OCI-LY3 (cell line): ENCODE results near the gene KIF6.

ENCODE experiments used
- H2AFZ ChIP-seq: fragments of 200-600, 300-600 bp; shearing (Covaris generic); 2 replicates; pipeline ENCODE4 v1.6.0; 2014; ENCODE audit warnings: antibody characterized with exemption, low read depth, low read length
- H3K27ac ChIP-seq: fragments of 200-600, 300-600 bp; sonication (generic); 2 replicates; pipeline ENCODE4 v1.5.1; 2014; ENCODE audit warnings: mild to moderate bottlenecking, low read length, moderate library complexity, mixed read lengths
- H3K27me3 ChIP-seq: fragments of 200-600, 300-600 bp; sonication (generic); 2 replicates; pipeline ENCODE4 v1.6.1; 2014; ENCODE audit warnings: low read depth, low read length, mixed read lengths
- H3K36me3 ChIP-seq: fragments of 200-600, 300-600 bp; sonication (generic); replicated peaks from 2 replicates; pipeline ENCODE3; 2014; ENCODE audit warnings: low read depth, low read length, mixed read lengths
- H3K4me1 ChIP-seq: fragments of 300-600, 200-600 bp; sonication (generic); 2 replicates; pipeline ENCODE4 v1.6.1; 2014; ENCODE audit warnings: low read length, mixed read lengths
- H3K4me2 ChIP-seq: fragments of 200-600, 300-600 bp; sonication (generic); 2 replicates; pipeline ENCODE4 v1.6.1; 2014; ENCODE audit warnings: low read length, mixed read lengths
- H3K4me3 ChIP-seq: fragments of 300-600, 200-600 bp; sonication (generic); 2 replicates; pipeline ENCODE4 v1.5.1; 2014; ENCODE audit warnings: antibody characterized with exemption, mild to moderate bottlenecking, low read length, moderate library complexity
- H3K79me2 ChIP-seq: fragments of 300-600, 200-600 bp; shearing (Covaris generic); 2 replicates; pipeline ENCODE4 v1.6.1; 2014; ENCODE audit warnings: mild to moderate bottlenecking, low read length, mixed read lengths
- H3K9ac ChIP-seq: fragments of 300-600, 200-600 bp; shearing (Covaris generic); 2 replicates; pipeline ENCODE4 v1.6.0; 2014; ENCODE audit warnings: mild to moderate bottlenecking, low read length, moderate library complexity
- H3K9me3 ChIP-seq: fragments of 200-600, 300-600 bp; shearing (Covaris generic); 2 replicates; pipeline ENCODE4 v1.6.1; 2014; ENCODE audit warnings: low read length, mixed read lengths; ENCODE audit not compliant: insufficient read depth
- H4K20me1 ChIP-seq: fragments of 200-600, 300-600 bp; sonication (generic); 2 replicates; pipeline ENCODE4 v1.6.1; 2016; ENCODE audit warnings: low read length, mixed read lengths; ENCODE audit not compliant: insufficient read depth
- EZH2phosphoT487 ChIP-seq: fragments of 200-600 bp; shearing (Covaris generic); IDR thresholded peaks from 2 replicates; pipeline ENCODE4 v1.6.1; 2018; ENCODE audit warnings: antibody characterized with exemption, mixed run types, low read depth
- TF ChIP-seq, protein P1 (sequence below): fragments of 200-600, 300-600 bp; sonication (generic); IDR thresholded peaks from 2 replicates; pipeline ENCODE4 v1.5.1; 2014; ENCODE audit warnings: antibody characterized with exemption, low read length, low read depth

The KIF6 gene

DNA sequence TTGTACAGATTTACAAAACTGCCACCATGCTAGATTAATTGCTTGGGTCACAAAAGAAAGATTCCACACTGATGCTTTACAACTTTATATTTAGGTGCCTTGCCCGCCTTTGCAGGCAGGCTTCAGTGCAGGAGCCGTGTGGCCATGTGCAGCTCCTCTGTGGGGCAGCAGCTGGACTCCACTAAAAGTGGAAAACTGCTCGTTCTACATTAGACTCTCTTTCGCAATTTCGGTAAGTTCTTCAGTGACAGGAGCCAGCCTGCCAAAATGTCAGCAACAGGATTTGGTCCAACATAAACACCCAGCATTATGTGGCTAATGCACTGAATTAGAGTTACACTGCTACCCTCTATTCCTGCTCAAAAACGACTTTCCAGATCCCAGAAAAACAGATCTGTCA, 228.3 kb downstream of the KIF6 start:
- no peak overlapping the region for H3K27ac ChIP-seq
- H3K36me3 ChIP-seq: no peaks in the 10 kb centered on the region
- no peaks in the 10 kb centered on the region for H3K79me2 ChIP-seq
- H3K4me3 ChIP-seq: no peak overlapping the region
- no peak overlapping the region for H2AFZ ChIP-seq
- no peak overlapping the region for H3K9ac ChIP-seq
- H4K20me1 ChIP-seq: no peaks in the 10 kb centered on the region
- no peak overlapping the region for H3K4me2 ChIP-seq
- H3K27me3 ChIP-seq: 0 out of 2 replicates have a peak, but pooled peaks cover 3% of the 10 kb centered on the region
- H3K4me1 ChIP-seq: peaks cover 4% of the 10 kb centered on the region
- TF ChIP-seq, protein P1, sequence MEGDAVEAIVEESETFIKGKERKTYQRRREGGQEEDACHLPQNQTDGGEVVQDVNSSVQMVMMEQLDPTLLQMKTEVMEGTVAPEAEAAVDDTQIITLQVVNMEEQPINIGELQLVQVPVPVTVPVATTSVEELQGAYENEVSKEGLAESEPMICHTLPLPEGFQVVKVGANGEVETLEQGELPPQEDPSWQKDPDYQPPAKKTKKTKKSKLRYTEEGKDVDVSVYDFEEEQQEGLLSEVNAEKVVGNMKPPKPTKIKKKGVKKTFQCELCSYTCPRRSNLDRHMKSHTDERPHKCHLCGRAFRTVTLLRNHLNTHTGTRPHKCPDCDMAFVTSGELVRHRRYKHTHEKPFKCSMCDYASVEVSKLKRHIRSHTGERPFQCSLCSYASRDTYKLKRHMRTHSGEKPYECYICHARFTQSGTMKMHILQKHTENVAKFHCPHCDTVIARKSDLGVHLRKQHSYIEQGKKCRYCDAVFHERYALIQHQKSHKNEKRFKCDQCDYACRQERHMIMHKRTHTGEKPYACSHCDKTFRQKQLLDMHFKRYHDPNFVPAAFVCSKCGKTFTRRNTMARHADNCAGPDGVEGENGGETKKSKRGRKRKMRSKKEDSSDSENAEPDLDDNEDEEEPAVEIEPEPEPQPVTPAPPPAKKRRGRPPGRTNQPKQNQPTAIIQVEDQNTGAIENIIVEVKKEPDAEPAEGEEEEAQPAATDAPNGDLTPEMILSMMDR: no peak
- TF ChIP-seq EZH2phosphoT487: no peak
- peaks cover 7% of the 10 kb centered on the region; the same call in 1 of the 2 replicates for H3K9me3 ChIP-seq

DNA sequence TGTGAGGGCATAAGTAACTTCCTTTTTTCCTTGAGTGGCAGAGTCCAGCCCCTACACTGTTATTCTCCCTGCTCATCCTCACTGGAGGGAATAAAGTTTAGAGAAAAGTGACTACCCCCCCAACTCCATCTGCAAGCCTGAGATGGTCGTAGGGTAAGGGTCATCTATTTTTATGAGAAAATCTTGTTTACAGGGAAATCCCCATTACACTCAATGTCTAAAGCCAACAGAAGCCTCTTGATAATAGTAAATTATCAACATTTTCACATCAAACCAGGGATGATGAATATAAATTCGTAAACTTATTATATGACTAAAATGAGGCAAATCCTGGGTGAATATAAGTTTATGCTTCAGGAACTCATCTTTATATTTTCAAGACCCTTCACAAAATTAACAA, 228.8 kb downstream of the KIF6 start:
- Histone ChIP-seq H3K27ac (no peak overlapping the region), H3K9me3 (peaks cover 3% of the 10 kb centered on the region; the same call in 1 of the 2 replicates), H3K36me3 (no peaks in the 10 kb centered on the region), H3K4me3 (no peak overlapping the region), H3K9ac (no peak overlapping the region), H3K4me2 (no peak overlapping the region), H4K20me1 (no peaks in the 10 kb centered on the region), H3K4me1 (peaks cover 4% of the 10 kb centered on the region), H2AFZ (no peak overlapping the region), H3K79me2 (no peaks in the 10 kb centered on the region), H3K27me3 (0 out of 2 replicates have a peak, but pooled peaks cover 3% of the 10 kb centered on the region)
- TF ChIP-seq, protein P1: no peak
- TF ChIP-seq EZH2phosphoT487: no peak

GRCh38 chr6:39495640-39496039, 229.6 kb downstream of the KIF6 start:
- Histone ChIP-seq H3K4me3 (no peak overlapping the region), H3K79me2 (no peaks in the 10 kb centered on the region), H3K9me3 (no peaks in the 10 kb centered on the region), H2AFZ (no peak overlapping the region), H3K9ac (no peak overlapping the region), H4K20me1 (no peaks in the 10 kb centered on the region), H3K4me2 (no peak overlapping the region), H3K4me1 (peaks cover 4% of the 10 kb centered on the region), H3K27me3 (0 out of 2 replicates have a peak, but pooled peaks cover 3% of the 10 kb centered on the region), H3K36me3 (no peaks in the 10 kb centered on the region), H3K27ac (no peak overlapping the region)
- TF ChIP-seq EZH2phosphoT487: no peak
- TF ChIP-seq, protein P1: no peak

- H3K27me3 ChIP-seq: 0 out of 2 replicates have a peak, but pooled peaks cover 3% of the 10 kb centered on the region
- H3K79me2 ChIP-seq: no peaks in the 10 kb centered on the region
- H3K4me1 ChIP-seq: peaks cover 4% of the 10 kb centered on the region
- no peaks in the 10 kb centered on the region for H3K36me3 ChIP-seq
- no peaks in the 10 kb centered on the region for H3K9me3 ChIP-seq
- TF ChIP-seq, protein P1: no peak
- no peak for TF ChIP-seq EZH2phosphoT487
- H4K20me1 ChIP-seq: no peaks in the 10 kb centered on the region
- H3K4me3 ChIP-seq: no peak overlapping the region
- H3K27ac ChIP-seq: no peak overlapping the region
- no peak overlapping the region for H3K4me2 ChIP-seq
- H2AFZ ChIP-seq: no peak overlapping the region
- no peak overlapping the region for H3K9ac ChIP-seq
These were observed 230.2 kb downstream of the KIF6 start for GRCh38 chr6:39494998-39495397.
